GM13976 (cell line): Measurements from ENCODE around the gene CCNA2.

Source experiments
- DNase-seq: peaks from one replicate; pipeline ENCODE4 v3.0.0; 2012; ENCODE audit warnings: low spot score
- in situ Hi-C: fragments of 300-500 bp; cut with MboI; formaldehyde crosslinking; loops from one replicate; pipeline ENCODE4 v1.12.0; 2022; ENCODE audit warnings: low sequenced_read_pairs, mixed read lengths, inconsistent platforms; ENCODE audit not compliant: unreplicated experiment
- TF ChIP-seq, protein P1 (sequence below): IDR thresholded peaks from 2 replicates; pipeline ENCODE4 v1.5.1; 2012; ENCODE audit warnings: borderline replicate concordance, mild to moderate bottlenecking; ENCODE audit not compliant: insufficient read depth; ENCODE audit errors: extremely low read depth, missing control alignments, control extremely low read depth

CCNA2 gene

DNA sequence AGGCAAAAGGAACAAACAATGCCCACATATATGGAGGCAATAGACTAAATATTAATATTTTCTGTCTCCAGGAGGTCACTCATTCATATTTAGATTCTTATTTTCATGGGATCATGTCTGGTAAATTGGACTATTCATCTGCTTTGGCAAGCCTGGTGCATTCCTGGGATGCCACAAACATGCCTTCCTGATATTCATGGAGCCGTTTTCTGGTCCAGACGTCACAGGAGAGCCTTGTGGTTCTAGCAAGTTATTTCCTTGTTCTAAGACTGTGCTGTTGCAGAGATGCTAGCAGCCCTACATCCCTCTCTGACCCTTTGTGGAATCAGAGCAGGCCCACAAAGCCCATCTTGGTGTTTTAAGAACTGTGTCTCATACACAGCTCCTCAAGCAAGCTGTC, 38.7 kb downstream of the CCNA2 start:
- in situ Hi-C loops: no loop called here
- no peak for DNase-seq
- TF ChIP-seq, protein P1, sequence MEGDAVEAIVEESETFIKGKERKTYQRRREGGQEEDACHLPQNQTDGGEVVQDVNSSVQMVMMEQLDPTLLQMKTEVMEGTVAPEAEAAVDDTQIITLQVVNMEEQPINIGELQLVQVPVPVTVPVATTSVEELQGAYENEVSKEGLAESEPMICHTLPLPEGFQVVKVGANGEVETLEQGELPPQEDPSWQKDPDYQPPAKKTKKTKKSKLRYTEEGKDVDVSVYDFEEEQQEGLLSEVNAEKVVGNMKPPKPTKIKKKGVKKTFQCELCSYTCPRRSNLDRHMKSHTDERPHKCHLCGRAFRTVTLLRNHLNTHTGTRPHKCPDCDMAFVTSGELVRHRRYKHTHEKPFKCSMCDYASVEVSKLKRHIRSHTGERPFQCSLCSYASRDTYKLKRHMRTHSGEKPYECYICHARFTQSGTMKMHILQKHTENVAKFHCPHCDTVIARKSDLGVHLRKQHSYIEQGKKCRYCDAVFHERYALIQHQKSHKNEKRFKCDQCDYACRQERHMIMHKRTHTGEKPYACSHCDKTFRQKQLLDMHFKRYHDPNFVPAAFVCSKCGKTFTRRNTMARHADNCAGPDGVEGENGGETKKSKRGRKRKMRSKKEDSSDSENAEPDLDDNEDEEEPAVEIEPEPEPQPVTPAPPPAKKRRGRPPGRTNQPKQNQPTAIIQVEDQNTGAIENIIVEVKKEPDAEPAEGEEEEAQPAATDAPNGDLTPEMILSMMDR: no peak

DNA sequence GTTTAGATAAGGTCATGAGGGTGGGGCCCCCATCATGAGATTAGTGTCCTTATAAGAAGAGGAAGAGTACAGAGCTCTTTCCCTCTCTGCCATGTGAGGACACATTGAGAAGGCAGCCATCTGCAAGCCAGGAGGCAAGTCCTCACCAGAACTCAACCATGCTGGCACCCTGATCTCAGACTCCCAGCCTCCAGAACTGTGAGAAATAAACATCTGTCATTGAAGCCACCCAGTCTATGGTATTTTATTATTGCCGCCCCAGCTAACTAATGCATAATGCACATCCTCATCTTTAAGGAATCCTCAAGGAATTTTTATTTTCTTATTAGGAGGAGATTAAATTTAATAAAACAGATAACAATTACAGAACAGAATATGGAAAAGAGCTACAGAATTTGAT, 39.3 kb downstream of the CCNA2 start:
- TF ChIP-seq, protein P1: no peak
- DNase-seq: no peak
- in situ Hi-C loops: no loop called here

DNA sequence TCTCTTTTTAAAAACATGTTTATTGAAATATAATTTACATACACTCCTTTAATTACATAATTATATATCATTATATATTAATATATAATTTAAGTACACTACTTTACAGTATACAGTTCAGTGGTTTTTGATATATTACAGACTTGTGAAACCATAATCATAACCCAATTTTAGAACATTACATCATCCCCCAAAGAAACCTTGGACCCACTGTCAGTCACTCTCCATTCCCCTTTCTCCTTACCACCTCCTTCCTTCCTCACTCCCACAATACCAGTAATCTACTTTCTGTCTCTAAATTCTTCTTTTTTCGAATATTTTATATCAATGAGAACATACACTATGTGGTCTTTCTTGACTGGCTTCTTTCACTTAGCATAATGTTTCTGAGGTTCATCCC, 40.5 kb downstream of the CCNA2 start:
- in situ Hi-C loops: no loop called here
- TF ChIP-seq, protein P1: no peak

DNA sequence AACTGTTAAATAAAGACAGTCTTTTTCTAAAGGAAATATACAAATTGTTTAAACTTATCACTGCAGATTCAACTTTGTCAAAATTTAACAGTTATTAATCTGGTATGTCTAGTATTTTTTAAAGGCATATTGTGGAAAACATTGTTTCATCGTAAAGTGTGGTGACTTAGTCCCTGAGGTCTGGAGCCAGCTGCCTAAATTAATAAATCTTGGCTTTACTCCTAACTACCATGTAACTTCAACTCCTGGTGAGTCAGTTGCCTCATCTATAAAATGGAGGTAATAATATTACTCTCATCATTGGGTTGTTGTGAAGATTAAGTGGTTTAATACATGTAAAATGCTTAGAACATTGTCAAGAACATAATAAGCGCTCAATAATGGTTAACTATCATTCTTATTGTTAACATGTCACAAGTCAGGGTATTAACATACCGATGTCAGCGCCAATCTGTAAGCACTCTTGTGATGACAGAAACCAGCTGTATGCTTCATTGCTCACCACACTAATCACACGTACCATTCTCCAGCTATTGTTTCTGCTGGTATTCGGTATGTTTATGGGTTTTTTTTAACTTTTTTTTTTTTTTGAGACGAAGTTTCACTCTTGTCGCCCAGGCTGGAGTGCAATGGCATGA, 44.6 kb downstream of the CCNA2 start:
- in situ Hi-C loops: no loop called here
- TF ChIP-seq, protein P1: no peak
- DNase-seq: no peak

More for the DNA sequence above, 40.5 kb downstream of the CCNA2 start:
- no peak for DNase-seq

DNA sequence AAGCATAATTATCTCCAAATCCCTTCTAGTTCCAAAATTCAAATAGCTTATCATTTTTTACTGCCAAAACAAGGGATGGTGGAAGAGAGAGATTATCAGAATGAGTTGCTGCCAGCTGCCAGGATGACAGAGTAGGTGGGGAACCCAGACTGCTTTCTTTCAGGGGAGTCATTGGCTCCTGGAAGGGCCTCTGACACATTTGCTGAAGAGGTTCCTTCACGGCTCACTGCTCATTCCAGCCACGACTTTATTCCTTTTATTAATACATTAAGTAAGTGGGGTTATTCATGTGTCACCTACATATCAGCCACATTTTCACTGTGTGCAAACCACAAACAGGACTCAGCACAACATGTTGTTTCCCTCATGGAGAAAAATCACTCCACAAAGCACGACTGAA, 46.1 kb downstream of the CCNA2 start:
- DNase-seq: no peak
- TF ChIP-seq, protein P1: no peak
- in situ Hi-C loops: no loop called here

DNA sequence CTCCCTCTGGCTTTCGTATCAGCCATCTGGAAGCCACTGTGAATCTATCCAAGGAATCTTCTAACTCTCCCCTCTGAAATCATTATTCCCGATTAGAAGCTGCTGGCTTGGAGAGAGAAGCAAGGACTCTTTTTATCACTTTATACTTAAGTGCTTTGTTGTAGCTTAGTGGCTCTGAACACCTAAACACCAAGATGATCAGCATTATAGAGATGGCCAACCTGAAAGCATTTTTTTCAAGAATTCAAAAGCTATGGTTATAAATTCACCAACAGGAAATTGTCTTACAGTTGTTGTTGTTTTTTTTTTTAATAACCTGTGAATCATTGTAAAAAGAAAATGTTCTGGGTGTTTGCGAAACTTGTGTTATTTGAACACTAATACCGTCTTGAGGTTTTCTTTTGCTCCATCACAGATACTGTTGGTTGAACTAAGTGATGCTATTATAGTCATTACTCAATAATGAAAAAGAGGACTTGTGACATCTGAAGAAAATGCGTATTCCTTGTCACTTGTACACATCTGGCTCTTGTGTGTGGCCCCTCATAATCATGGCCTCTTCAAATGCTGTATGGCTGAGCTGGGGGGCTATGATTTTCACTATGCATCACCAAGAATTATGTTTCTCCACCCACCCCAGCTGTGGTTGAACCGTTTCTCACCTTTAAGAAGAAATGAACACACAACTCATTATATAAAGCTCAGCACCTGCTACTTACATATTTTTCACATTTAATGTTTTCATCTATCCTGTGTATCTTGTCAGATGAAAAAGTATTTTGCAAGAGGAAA, 46.9 kb downstream of the CCNA2 start:
- DNase-seq: no peak
- TF ChIP-seq, protein P1: no peak
- in situ Hi-C loops: no loop called here
